NCI-H82 treated with DMSO at 0.1 percent for 48 hours (cell line): Measurements from ENCODE around the gene ANKRD33.

Source experiments
- DNase-seq: peaks from one replicate; lab custom pipeline; 2025; ENCODE audit not compliant: unreplicated experiment; lab: John Stamatoyannopoulos, UW

ANKRD33 gene

DNA sequence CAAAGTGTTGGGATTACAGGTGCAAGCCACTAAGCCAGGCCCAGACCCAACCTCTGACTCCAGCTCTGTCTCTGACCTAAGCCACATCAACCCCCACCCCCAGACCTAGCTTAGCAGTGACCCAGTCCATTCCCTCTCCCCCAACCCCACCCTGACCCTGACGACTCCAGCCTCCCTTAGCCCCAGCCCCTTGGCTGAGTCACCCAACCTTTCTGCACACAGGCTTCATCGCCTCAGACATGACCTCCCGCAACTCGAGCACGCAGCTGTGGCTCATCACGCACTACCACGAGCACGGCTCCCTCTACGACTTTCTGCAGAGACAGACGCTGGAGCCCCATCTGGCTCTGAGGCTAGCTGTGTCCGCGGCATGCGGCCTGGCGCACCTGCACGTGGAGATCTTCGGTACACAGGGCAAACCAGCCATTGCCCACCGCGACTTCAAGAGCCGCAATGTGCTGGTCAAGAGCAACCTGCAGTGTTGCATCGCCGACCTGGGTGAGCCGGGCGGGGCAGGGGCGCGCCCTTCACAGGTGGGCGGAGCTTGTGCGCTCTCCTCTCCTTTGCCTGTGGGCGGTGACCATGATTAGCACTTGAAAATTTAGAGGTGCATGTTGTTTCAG, 27.2 kb downstream of the ANKRD33 start:
- no peak for DNase-seq

DNA sequence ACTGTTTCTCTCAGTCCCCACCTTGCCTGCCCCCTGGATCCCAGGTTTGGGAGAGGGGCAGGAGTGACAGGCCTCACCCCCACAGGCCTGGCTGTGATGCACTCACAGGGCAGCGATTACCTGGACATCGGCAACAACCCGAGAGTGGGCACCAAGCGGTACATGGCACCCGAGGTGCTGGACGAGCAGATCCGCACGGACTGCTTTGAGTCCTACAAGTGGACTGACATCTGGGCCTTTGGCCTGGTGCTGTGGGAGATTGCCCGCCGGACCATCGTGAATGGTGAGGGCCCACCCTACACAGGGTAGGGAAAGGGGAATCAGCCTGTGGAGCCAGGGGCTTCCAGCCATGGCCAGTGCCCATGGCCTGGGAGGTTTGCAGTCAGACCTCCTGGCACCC, 28.0 kb downstream of the ANKRD33 start:
- DNase-seq: no peak

DNA sequence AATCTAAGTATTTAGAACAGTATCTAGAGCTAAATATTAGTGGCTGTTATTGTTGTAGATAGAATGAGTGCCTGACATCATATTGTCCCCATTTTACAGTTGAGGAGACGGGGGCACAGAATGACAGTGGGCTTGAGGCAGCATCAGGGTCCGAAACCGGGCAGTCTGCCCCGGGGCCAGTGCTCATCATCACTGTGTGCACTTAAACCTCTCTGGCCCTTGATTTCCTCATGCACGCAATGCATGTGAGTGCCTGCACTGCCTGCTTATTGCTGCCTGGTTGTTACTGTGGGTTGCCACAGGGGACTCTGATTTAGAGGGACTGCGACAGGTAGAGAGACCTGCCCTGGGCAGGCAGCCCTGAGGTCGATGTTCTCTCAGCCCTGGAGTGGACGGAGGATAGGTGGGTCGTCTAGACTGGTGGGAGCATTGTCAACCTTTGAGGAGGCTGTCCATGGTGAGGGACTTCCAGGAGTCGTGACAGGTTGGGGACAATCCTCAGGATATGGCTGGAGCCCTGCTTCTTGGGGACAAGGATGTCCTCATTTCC, 29.2 kb downstream of the ANKRD33 start:
- no peak for DNase-seq

DNA sequence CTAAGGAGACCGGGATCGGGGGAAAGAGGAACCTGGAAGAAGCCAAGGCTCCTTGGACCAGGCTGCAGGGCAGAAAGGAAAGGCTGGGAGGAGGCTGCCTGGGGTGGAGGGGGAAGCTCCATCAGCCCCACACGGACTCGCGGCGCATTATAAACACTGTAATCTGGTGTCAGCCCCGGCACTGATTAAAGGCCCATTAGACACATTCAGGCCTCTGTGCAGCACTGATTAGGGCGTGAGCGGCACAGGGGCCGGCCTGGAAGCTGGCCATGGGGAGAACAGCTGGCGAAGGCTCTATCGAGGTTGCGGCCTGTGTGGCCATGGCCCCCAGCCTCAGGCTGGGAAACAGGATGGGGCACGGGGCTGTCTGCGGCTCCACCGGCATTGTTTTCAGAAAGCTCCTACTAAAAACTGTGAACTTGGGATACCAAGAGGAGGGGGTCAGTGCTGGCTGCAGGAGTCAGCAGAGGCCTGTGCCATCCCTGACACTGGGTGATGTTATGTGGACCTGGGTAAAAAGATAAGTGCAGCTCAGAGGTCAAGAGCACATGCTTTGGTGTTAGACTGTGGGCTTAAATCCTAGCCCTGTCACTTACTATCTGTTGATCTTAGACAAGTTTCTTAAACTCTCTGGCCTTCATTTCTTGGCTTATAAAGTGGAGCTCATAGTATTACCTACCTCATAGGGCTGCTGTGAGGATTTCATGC, 30.0 kb downstream of the ANKRD33 start:
- DNase-seq: peak; percentile 44

DNA sequence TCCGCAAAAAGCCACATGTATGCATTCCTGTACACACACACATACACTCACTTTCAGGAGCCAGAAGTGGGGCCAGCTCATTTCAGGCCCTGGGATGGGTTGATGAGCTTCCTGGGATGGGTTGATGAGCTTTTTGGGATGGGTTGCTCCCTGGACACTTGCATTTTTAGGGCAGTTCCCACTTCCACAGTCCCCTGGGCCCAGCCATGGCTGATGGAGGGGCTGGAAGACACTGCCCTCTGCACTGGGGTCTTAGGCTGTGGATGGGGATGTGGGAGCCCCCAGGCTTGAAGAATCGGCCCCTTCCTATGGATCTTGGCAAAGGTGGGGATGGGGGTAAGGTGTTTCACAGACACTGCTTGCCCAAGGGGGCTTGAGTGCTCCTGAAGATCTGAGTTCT, 32.1 kb downstream of the ANKRD33 start:
- DNase-seq: no peak

DNA sequence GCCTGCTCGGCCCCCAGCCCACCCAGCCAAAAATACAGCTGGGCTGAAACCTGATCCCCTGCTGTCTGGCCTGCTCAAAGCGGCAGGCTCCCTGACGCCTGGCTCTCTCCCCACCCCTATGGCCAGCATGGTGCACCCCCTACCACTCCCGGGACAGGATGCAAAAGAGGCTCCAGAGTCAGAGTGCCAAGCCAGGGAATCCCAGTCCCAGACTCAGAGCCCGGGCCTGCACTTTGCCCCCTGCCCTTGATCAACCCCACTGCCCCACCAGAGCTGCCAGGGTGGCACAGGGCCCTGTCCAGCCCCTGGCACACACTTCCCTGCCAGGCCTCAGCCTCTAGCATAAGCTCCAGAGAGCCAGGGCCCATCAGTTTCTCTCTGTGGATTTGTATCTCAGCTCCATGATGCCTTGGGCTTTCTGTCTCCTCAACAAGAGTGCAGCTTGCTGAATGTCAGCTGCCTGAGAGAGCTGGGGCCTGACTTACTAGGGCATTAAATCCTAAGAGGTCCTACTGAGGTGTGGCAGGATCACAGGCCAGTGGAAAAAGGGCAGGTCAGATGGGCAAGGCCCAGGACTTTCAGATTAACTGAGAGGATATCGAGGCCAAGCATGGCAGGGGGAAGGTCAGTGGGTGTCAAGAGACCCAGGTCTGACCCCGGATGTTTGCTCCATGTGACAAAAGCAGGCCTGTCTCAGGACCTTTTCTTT, 33.3 kb downstream of the ANKRD33 start:
- no peak for DNase-seq

DNA sequence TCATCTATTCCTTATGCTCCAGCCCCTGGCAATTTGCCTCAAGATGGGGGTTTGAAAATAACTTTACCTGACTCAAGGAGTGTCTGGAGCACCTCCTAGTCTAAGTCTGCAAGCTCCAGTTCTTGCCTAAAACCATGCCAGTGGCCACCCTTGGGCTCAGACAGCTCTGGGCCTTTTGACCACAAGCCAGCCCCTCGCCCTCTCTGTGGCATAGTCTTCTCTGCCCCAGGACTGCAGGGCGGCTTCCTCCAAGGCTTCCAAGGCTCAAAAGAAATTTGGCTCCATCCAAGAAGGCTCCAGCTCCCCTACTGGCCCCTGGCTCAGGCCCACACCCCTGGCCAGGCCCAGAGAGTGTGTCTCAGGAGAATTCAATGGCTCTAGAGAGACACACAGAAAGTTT, 34.2 kb downstream of the ANKRD33 start:
- DNase-seq: no peak

DNA sequence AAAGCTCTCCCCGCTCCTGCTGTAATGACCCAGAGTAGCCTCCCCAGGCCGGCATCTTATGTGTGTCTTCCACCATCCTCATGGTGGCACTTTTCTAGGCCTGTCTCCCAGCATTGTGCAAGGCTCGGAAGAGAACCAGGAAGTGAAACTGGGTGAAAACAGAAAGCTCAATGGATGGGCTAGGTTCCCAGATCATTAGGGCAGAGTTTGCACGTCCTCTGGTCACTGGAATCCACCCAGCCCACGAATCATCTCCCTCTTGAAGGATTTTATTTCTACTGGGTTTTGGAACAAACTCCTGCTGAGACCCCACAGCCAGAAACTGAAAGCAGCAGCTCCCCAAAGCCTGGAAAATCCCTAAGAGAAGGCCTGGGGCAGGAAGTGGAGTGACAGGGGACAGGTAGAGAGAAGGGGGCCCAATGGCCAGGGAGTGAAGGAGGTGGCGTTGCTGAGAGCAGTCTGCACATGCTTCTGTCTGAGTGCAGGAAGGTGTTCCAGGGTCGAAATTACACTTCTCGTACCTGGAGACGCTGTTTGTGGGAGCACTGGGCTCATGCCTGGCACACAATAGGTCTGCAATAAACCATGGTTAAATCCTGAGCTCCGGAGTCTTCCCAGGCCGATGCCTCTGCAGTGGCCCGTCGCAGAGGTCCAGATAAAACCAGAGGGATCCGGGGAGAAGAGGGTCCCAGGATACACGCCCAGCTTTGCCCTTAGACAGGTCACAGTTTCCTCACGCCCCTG, 35.0 kb downstream of the ANKRD33 start:
- DNase-seq: no peak

DNA sequence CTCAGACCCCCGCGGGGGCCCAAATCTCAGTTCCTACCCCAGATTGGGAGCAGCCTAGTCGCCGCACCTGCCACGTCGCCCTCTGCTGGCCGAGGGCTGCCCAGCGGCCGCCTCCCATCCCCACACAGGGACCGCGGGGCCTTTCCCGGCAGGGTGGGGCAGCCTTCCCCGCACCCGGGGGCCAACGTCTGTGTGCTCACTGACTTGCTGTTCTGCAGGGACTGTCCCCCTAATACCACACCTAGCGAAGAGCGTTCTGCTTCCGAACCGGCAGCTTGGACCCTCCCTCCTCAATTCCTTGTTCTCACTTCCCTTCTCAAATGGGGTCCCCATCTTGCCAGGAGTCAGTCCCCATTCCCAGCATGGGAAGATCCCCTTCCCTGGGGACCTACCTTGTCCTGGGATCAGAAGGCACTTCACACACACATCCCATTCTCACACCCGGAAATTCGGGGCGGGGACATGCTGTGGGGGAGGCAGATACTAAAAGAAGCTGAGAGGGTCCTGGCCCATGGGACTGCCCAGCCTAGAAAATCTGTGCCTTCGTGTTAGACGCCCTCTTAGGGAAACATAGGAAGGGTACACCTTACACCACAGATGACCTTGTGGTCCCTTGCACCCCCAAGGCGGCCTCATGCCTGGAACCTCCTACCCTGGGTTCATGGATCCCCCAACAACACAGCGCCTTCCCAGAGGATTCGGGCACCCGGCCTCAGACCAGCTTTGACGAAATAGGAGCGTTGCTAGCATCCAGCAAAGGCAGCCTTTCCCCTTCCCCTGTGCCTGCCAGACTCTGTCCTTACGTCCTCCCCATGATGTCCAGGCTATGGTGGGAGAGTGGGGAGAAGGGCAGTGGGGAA, 35.8 kb downstream of the ANKRD33 start:
- DNase-seq: no peak

DNA sequence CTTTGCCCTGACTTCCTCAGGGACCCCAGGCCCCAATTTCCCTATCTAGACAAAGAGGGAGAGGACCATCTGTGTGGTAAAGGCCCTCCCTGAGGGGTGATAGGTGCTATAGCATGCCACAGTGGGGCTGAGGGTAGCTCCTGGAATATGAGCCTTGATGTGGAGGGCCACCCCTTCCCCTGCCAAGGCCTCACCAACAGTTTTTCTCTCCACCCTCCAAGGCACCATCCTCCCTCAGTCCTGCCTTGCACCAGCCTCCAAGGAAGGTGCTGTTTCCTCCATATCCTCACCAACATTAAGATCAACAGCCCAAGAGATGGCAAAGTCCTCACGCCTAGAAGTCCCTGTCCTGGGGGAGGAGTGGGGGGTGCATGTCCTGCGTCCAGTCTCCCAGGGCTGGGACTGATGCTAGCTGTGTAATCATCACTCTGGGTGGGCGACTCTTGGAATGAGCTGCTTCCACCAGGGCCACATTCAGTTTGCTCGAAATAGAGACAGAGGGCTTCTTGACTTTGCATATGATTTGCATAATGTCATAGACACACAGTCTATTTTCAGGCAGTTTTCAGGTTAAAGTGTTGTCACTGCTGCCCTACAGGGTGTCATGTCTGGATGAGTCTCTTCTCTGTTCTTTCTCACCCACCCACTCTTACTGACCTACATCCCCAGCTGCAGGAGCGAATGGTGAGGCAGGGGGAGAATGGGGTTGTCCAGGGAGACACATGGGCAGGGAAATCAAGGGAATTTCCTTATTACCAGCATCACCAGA, 36.8 kb downstream of the ANKRD33 start:
- DNase-seq: no peak

DNA sequence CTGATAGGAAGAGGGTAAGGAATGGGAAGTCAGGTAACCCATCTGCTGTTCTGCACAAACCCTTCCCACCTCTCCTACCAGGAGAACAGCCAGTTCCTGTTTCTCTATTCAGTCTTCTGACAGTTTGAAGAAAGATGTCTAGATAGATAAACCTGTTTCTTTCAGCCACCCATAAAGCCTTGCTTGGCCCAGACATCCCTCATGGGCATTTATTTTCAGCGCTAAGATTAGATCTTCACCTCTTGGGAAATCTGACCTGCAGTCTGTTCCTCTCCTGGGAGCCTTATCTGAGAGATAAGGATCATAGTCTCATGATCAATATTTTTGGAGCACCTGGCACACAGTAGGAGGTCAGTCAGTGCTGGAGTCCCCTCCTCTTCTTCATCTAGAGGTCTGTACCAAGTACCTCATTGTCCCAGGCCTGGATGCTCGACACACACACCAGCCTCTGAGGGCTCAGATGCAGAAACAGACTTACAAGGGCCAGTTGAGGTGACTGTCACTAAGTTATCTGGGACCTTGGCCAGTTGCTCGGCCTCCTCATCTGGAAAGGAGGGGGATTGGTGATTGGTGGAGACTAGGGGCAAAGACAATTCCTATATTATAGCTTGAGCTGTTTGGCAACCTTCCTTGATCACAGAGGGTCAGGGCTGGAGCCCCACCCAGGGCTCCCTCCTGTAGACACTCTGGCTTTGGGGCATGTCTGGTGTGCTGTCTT, 37.6 kb downstream of the ANKRD33 start:
- no peak for DNase-seq

DNA sequence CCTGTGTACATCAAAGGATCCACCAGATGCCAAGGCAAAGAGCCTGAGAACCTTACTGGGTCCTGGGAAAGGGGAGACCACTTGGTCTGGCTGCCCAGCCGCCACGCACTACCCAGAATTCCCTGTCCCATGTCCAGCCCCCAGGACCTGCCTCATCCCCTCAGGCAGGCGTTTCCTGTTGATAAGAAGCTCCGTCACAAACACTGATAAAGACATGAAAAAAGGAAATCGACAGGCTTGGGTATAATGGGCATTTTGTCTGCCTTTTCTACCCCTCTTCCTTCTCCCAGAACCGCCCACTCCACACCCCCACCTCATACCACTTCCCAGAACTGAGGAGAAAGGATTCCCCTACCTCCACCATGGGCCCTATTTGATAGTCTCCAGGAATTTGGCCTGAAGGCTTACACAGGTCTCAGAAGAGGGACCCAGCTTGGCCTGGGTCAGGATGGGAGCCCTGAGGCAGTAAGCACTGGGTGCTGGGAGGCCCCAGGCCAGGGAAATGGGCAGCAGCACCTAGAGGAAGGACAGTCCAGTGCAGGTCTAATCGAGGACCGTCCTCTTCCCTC, 38.2 kb downstream of the ANKRD33 start:
- DNase-seq: no peak

DNA sequence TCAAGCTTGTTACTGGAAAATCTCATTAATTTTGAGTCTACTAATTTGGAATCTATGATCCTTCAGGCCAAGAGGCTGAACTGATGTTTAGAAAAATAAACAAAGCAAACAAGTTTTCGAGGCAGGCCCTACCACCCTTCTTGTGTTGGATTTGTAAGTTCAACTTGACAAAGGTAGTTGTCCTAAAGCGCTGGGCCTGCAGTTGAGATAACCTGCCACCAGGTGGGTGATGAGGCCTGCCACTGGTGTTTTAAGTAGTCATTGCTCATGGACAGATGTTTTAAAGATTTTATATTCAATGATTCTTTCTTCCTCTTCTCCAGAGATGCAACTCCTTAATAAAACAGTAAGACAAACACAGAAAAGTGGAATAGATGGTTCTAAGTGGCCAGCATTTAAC, 38.8 kb downstream of the ANKRD33 start:
- DNase-seq: no peak

DNA sequence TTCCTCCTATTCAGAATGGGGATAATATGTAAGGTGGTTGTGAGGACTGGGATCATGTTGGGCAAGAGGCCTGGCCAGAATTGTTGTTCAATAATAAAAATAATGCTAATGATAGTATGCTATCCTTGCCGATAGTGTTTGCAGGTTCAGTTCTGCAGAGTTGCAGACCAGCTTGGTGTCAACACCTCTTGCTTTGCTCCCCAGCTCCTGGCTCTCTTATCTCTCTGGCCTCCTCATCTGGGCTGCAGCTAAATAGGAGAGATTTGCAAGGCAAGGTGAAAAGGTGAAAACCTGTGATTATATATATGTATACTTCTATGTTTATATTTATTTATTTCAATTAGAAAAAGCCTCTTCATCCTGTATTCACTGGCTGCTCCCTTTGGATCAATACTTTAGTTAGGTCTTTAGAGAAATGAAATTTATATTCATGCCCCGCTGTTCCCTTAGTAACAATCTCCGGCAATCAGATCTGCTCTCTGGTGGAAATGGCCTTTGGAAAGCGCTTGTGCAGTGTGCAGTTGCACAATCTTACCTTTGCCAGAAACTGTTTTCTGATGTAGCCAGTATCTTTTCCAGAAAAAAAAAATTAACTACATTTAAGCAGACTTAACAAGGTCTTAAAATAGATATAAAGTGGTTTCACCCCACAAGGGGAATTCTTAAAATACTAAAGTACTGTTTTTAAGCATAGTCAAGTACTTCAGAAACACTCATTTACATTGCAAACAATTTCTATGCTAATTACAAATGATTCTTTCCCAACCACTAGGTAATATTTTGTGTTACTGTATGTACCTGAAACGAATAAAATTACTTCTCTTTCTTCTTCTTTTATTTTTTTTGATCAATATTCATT, 44.5 kb downstream of the ANKRD33 start:
- no peak for DNase-seq

DNA sequence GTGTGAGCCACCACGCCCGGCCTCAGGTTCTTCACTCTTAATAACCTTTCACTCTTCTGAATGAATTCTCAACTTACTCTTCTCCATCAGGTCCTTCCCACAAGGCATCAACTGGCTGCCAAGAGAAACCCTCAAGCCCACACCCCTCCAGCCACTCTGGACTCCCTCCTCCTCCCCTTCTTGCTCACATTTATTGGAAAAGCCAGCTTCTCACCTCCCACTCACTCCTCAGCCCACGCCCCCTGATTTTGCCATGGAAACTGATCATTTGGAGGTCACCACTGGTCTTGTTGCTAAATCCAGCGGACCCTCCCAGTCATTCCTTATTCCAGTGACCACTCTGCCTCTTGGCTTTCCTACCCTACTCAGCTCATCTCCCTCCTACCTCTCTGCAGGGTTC, 46.2 kb downstream of the ANKRD33 start:
- no peak for DNase-seq

DNA sequence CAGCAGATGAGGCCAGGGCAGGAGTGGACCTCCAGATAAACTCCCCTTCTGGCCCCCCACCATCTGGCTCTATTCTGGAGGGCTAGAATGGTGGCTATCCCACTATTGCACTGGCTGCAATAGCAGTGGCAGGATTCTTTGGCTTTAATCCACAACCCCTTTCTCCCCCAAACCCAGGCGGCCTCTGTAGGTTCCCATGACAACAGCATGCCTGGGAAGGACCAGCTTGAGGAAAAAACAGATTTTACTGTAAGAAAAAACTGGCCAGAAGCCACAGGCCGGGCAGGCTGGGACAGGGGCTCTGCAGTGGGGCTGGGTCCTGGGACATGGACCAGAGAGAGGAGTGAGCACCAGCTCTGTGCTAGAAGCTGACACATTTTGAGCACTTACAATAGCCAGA, 50.0 kb downstream of the ANKRD33 start:
- no peak for DNase-seq

DNA sequence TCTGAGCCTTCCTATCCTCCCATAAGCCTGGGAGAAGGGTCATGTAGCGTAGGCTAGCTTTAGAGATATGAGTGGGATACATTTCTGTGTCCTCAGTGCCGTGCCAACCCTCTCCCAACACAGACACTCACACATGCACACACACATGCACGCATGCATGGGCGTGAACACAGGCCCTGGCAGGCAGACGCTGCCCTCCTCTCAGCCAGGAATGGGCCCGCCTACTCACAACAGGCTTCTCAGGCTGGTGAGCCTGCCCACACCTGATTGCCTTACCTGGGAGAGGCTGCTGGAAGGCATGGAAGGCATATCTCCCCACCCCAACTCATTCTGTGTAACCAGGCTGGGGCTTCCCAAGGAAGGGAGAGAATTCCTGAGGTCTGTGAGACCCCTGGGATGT, 50.8 kb downstream of the ANKRD33 start:
- DNase-seq: no peak
